Activated CD4-positive, alpha-beta T cell treated with anti-CD3 and anti-CD28 coated beads for 4 hours (primary cell): ENCODE data around the gene EIF4G1.
A peak's percentile ranks its signal among the peaks of the same experiment; 100 is the strongest.

Experiments
- DNase-seq, 2 donors: peaks; one replicate each; pipeline ENCODE4 v3.0.0-alpha.2; 2020

The EIF4G1 gene

GRCh38 chr3:184372911-184373310 lies 58.5 kb downstream of the EIF4G1 start:
- DNase-seq: no peak

DNA sequence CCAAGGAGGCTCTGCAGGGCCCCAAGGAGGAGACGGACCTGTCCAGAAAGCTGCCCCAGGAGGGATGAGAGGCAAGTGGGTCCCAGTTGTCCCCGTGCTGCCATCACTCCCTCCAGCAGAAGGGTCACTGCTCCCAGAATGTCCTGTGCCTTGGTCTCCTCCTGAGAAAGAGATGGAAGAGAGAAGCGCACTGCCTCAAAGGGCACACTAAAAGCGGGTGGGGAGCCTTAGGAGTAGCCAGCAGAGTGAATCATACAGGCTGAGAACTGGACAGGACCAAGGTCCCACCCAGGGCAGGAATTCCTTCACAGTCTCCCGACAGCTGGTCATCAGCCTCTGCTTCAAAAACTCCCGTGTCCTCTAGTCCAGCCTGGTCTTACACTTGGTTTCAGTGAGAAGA lies 59.0 kb downstream of the EIF4G1 start:
- DNase-seq: no peak

DNA sequence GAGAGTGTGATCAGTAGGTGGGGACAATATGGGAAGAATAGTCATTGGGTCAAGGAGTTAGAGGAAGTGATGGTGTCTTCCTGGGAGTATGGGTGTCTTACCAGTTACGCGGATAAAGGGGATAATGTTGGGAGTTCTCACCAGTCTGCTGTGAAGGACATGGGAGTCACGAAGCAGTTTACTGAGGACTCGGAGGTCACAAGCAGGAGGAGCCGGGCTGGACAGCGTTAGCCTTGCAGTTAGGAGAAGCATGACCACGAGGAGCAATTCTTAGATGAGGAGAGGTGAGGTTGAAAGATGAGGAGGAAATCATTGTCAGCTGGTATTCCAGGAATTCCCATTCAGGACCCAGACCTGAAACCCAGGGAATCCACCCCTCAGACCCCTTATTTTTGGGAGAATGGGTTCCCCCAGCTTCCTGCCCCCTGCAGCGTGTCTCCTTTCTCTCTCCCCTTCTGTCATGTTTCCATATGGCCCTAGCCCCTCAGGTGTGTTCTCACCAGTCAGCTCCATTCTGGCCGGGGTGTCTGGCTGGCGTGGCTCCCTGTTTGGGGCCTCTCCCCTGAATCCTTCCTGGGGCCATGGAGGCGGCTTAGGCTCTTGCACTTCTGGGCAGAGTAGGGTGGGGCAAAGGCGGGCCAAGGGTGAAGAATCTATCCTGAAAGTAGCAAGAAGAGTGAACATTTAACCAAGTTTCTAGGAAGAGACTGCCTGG lies 61.5 kb downstream of the EIF4G1 start:
- no peak for DNase-seq

DNA sequence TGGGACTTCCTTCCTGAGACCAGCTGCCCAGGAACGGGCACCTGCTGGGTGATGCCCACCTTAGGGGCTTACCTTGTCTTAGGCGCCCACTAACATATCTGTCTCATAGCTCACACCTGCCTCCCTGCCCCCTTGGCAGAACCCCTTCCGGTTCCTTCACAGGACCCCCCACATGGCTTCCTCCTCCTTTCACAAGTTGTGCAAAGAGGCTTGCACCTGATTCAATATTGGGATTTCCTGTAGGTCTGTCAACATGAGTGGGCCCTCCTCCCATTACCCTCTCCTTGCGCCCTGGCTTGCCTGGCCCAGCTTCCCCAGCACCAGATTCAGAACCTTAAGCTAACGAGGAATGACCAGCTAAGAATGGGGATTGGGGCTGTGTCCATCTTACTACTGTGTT lies 63.0 kb downstream of the EIF4G1 start:
- no peak for DNase-seq

- no peak for DNase-seq
These were observed 63.6 kb downstream of the EIF4G1 start, which contains the start of gene THPO for GRCh38 chr3:184377882-184378445. Gene THPO (minus strand): TSS chr3:184378207. CDS start chr3:184376259, 1,948 bp downstream.

DNA sequence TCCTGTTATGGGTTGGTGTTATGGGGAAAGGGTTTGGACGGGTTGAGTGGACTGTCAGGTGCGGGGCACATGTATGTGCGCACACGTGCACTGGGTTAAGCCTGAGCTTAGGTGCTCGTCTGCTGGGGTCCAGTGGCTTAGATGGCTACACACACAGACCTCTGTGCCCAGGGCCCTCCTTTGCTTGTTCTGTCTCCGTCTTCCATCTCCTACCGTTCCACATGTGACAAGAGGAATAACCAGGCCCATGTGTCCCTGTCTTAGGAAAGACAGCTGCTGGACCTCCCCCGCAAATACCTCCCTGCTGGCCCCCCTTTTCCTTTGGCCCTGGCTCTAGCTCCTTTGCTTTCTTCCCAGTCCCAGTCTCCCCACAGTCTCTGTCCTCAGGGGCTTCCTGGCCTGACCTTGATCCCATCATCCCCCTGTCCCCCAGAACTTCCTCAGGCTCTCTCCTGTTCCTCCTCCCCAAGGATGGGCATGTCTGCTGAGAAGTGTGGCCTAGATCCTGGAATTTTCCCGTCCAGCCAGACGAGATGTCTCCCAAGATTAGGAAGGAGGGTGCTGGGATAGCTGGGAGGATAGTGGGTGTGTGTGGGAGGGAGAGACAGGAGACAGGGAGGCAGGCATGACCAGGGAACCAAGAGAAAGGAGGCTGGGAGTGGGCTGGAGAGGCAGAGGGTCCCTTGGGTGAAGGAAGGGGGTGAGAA lies 64.4 kb downstream of the EIF4G1 start:
- DNase-seq: no peak

- DNase-seq: no peak
These were observed 65.2 kb downstream of the EIF4G1 start, which contains the start of gene CHRD for GRCh38 chr3:184379358-184380184. Gene CHRD (plus strand): TSS chr3:184380054. CDS start chr3:184380319, 265 bp downstream.

GRCh38 chr3:184380185-184380626 lies 65.8 kb downstream of the EIF4G1 start:
- peak in 1 of 2 donors; percentile 30 for DNase-seq

DNA sequence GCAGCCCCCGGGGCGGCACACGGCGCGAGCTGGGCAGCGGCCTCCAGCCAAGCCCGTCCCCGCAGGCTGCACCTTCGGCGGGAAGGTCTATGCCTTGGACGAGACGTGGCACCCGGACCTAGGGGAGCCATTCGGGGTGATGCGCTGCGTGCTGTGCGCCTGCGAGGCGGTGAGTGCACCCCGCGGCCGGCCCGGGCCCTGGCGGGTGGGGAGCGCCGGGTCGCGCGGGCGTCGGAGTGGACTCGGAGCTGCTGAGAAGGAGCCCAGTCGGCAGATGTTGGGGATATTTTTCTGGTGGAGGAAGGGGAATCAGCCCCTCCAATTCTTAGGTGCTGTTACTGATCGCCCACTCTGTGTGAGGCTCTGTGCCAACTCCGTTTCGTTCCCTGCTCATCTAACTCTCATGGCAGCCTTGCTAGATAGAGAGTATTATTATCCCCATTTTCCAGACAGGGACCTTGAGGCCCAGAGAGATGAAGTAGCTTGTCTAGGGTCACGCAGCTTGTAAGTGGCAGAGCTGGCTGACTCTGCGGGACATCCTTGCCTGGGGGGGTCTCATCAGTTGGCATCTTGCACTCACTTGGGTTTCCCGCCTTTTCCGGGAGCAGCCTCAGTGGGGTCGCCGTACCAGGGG lies 66.3 kb downstream of the EIF4G1 start:
- DNase-seq: no peak

DNA sequence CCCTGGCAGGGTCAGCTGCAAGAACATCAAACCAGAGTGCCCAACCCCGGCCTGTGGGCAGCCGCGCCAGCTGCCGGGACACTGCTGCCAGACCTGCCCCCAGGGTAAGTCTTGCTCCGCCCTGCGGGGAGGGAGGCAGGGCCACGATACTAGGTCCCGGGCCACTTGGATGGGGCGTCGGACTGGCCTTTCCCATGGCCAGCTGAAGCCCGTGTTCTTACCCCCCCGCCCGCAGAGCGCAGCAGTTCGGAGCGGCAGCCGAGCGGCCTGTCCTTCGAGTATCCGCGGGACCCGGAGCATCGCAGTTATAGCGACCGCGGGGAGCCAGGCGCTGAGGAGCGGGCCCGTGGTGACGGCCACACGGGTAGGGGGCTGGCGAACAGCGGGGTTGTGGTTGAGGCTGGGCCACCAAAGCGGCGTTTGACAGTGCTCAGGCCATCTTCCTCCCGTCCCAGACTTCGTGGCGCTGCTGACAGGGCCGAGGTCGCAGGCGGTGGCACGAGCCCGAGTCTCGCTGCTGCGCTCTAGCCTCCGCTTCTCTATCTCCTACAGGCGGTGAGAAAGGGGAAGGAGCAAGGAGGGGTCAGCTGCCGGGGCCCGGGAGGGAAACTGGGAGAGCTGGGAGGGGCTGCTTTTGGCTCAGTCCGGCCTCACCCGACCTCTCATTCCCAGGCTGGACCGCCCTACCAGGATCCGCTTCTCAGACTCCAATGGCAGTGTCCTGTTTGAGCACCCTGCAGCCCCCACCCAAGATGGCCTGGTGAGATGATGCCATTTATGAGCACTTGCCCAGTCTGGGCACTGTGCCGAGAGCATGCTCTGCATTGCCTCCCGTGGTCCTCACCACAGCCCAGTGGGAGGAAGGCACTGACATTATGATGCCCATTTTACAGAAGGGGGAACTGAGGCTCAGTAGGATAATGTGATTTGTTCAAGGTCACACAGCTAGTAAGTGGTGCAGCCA lies 67.1 kb downstream of the EIF4G1 start:
- no peak for DNase-seq

DNA sequence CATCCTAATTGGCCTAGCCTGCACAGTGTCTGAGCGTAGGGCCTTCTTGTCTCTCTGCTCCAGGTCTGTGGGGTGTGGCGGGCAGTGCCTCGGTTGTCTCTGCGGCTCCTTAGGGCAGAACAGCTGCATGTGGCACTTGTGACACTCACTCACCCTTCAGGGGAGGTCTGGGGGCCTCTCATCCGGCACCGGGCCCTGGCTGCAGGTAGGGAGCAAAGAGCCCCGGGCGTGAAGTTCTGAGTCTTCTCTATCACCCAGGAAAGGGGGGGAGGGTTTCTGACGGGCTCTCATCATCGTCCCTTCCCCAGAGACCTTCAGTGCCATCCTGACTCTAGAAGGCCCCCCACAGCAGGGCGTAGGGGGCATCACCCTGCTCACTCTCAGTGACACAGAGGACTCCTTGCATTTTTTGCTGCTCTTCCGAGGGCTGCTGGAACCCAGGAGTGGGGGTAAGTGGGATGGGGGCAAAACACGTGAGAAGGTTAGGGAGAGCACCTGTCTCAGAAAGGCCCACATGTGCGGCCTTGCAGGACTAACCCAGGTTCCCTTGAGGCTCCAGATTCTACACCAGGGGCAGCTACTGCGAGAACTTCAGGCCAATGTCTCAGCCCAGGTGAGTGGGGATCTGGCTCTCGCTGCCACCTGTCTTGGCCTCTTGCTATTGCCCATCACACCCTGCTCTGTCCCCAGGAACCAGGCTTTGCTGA lies 68.1 kb downstream of the EIF4G1 start:
- DNase-seq: no peak

DNA sequence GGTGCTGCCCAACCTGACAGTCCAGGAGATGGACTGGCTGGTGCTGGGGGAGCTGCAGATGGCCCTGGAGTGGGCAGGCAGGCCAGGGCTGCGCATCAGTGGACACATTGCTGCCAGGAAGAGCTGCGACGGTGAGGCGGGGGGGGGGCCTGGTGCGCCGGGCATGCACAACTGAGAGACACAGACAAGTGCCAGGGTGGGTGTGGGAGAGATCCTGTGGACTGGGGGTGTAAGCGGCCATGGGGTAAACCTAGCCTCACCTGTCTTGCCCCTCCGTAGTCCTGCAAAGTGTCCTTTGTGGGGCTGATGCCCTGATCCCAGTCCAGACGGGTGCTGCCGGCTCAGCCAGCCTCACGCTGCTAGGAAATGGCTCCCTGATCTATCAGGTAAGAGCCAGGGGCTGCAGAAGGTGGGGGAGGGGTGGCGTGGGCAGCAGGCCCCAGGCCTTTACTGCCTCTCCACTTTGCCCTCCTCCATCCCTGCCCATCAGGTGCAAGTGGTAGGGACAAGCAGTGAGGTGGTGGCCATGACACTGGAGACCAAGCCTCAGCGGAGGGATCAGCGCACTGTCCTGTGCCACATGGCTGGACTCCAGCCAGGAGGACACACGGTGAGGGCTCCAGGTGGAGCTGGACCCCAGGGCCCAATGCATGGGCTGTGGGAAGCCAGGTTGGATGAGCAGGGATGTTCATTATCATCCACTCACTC lies 68.8 kb downstream of the EIF4G1 start:
- no peak for DNase-seq

DNA sequence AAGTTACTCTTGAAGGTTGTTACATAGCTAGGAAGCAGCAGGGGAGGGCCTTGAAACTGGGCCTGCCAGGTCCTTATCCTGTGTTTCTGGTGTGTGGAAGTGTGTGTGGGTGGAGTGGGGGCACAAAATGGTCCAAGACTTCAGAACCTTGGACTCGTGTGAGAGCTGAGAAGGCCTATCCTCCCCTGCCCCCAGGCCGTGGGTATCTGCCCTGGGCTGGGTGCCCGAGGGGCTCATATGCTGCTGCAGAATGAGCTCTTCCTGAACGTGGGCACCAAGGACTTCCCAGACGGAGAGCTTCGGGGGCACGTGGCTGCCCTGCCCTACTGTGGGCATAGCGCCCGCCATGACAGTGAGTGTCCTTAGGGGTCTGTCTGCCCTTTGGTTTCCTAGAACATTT lies 69.9 kb downstream of the EIF4G1 start:
- no peak for DNase-seq
